RPMI7951 (cell line): ENCODE data around the gene UBE2D1. TPM values are rescaled to one million over a fixed set of nuclear protein-coding genes. Genes with fewer than 3 reads are reported as not detected.

Source experiments
- DNase-seq: peaks from one replicate; pipeline ENCODE4 v3.0.0-alpha.2; 2012; ENCODE audit warnings: low read depth
- total RNA-seq: library from RNA; depleted of rRNA; stranded (reverse); fragments of >200 nt; shearing (Covaris generic); gene quantifications from 2 replicates; pipeline ENCODE4 v1.2.3, GENCODE V29; 2014

Gene UBE2D1
- total RNA-seq, 1 experiment from 2014 or later = 21.5 TPM

DNA sequence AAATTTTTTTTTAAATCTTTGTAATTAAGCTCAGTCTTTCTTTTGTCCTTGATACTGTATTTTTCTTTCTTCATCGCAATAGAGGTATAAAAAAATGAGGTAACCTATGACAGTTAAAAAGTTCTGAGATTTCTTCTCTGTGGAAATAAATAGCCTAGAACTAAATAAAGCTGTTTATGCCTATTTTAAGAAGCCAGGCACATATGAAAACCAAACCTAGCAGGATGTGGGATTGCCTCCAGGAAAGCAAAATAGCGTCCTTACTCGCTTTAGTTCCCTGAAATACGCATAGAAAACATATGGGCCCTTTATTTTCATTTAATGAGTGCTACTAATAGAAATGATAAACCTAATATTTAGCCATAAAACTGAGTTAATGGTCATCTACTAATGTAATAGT is 6.6 kb downstream of the UBE2D1 start:
- DNase-seq = no peak

DNA sequence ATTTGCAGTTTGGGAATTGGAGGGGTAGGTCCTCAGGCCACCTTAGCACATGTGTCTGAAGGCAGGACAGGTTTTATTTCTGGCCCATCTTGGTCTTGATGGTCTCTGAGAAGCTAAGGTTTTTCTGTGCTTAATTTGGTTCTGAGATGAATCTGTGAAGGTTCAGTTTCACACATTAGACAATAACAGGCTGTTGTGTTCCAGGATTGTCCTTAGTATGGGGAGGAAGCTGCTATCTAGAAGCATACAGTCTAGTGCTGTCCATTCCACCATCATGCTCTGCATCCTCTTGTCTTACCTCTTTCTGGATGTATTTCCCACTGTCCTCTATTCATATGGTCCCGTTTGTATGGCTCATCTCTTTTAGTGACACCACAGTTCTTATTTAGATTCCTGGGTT is 7.1 kb downstream of the UBE2D1 start:
- no peak for DNase-seq

DNA sequence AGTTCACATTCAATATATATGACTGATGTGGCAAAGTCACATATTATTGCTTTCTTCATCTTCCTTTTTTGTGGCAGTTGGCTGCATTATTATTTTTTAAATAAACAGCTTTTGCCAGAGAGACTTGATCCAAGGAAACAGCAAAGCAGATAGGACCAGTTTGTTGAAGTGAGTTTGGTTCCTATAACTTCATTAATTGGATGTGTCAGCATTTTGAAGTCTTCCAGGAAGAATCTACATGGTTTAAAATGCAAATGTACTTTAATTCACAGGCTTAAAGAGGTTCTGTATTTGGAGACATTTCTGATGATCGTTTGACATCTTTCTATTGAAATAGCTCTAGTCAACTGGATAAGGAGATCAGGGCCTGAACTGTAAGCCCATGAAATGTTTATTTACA is 13.2 kb downstream of the UBE2D1 start:
- no peak for DNase-seq

DNA sequence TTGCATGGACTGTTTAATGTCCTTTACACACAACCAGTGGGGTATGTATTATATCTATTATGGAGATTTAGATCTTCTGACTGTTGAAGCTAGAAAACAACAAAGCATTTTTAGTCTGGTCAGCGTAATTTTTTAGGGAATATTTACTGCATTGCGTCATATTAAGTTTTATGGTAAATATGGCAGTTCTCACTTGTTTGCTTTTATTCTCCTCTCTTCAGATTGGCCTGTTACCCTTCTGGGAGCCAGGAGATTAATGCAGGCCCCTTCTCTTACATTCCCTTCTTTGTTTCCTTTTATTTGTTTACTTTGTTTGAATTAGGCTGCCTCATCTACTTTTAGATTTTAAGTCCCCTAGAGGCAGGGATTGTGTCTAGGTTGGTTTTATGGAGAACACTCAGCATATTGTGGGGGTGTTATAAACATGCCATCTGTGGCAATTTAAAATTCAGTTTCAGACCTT is 13.8 kb downstream of the UBE2D1 start:
- DNase-seq = peak; percentile 22

DNA sequence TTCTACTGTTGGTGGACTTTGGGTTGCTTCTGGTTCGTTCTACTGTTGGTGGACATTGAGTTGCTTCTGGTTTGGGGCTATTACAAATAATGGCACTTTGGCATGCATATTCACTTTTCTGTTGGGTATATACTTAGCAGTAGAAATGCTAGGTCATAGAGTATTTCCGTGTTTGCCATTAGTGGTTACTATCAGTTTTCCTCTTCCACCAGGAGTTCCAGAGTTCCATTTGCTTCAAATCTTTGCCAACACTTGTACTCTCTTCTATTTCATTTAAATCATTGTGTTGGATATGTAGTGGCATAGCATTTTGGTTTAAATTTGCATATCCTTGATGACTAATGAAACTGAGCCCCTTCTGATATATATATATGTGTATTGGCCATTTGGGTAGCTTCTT is 15.2 kb downstream of the UBE2D1 start:
- no peak for DNase-seq

DNA sequence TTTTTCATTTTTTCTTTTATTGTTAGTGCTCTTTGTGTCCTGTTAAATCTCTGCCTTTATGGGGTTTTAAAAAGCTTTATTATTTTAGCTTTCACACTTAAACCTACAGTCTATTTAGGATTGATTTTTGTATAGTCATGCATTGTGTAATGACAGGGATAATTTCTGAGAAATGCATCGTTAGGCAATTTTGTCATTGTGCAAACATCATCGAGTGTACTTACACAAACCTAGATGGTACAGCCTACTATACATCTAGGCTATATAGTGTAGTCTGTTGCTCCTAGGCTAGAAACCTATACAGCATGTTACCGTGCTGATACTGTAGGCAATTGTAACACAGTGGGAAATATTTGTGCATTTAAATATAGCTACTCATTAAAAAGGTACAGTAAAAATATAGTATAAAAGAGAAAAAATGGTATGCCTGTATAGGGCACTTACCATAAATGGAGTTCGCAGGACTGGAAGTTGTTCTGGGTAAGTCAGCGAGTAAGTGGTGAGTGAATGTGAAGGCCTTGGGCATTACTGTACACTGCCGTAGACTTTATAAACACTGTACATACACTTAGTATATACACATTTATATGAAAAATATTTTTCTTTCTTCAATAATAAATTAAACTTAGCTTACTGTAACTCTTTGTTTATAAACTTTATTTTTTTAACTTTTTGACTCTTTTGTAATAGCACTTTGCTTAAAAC is 16.0 kb downstream of the UBE2D1 start:
- no peak for DNase-seq

DNA sequence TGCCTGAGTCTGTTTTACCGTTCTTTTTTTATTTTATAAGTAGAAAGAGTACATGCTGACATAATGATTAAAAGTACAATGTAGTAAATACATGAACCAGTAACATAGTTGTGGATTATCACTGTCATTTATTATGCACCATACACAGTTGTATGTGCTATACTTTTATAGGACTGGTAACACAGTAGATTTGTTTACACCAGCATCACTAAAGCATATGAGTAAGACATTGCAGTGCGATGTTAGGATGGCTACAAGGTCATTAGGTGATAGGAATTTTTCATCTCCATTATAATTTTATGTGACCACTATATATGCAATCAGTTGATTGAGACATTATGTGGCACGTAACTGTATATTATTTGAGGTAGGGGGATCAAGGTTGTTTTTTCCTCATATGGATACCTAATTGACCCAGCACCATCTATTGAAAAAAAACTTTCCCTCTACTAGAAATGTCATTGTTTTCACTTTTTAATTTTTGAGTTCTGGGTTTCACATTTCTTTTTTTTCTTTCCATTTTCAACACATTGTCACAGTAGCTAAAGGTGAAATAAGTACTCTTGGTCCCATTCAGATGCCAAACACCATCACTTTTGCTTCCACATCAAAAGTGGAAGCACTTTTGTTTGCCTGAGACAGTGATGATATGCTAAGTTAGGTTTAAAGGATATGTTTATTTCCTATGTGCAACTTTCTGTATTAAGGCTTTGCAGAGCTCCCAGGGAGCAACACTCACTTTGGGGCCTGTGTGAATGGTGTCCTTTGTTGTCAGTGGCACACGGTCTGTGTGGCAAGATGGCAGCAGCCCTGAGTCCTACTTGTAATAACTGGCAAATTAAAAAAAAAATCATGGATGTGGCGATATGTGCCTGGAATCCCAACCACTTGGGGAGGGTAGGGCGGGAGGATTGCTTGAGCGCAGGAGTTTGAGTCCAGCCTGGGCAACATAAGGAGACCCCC is 17.1 kb downstream of the UBE2D1 start:
- DNase-seq = no peak

DNA sequence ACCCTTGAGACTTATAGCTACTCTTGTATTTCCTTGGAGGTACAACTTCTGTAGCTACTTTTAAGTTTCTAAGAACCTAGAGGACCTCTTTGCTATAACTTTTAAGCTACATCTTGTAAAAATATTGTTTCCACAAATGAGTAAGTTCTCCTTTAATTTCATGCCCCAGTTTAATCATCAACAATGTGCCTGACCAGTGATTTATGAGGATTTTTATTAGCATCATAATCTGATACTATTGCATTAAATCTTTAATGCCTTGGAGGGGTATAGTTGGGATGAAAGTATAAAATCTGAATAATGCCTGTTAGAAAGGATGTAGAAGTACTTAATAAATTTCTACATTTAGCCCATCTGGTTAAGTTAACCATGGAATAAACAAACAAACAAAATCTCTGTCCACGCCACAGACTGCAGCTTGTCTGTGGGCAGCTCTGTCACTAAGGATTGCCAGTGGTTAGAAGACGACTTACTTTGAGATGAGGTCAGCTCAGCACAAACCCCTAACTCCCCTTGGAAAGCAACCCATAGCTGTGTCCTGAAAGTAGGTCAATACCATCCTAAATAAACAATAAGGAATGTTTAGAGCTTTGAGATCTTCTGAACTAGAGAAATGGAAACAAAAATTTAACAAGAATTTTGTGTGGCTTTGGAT is 18.3 kb downstream of the UBE2D1 start:
- DNase-seq = no peak

DNA sequence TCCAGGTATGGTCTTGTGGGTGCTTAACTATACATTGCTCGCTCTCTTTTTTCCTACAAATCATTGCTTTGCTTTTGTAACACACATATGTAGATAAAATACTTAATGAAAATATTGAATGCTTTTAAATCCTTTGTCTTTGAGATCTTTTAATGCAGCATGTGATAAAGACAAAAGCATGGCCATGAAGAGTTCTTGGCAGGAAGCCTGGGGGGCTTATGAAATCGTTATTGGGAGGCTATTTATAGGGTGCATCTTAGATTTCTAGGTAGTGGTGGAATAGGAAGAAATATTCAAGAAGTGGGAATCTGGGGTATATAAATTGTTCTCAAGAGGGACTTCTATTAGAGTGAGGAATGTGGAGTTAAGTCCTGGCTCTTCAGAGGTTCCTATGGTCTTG is 21.9 kb downstream of the UBE2D1 start:
- DNase-seq = no peak

DNA sequence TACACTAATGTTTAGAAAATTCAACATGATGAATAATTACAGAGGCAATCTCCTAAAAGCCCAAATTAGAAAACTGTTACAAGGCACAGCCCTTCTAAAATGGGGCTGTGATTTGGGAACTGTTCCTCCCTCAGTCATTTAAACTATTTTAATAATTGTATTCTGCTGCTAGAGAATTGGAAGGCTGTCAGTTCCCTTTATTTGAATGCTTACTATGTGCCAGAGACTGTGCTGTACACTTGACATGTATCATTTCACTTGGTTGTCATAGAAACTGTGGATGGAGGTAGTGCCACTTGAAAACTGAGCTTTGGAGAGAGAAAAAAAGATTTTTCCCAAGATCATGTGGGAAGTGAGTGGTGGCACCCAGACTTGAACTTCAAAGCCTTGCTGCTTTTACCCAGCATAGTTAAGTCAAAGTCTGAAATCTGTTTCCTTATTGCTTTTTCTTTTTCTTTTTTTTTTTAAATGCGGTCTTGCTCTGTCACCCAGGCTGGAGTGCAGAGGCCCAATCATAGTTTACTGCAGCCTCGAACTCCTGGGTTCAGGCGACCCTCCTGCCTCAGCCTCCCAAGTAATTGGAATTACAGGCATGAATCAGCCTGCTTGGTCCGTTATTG is 23.6 kb downstream of the UBE2D1 start:
- DNase-seq = no peak

DNA sequence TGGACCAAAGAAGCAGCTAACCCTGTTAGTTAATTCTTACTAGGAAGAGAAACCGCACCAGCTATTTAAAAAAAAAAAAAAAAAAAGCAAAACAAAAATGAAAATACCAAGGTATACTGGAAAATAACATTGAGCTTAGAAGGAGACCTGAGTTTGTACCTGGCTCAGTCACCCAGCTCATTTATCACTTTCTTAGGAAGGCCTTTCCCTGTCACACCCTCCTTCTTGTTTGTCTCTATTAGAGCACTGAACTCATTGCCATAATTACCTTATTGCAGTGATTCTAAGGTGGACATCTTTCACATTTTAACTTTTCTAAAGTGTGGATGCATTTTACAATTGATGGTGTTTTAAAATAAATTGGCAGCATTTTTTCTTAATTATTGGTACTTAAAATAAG is 24.1 kb downstream of the UBE2D1 start:
- no peak for DNase-seq

DNA sequence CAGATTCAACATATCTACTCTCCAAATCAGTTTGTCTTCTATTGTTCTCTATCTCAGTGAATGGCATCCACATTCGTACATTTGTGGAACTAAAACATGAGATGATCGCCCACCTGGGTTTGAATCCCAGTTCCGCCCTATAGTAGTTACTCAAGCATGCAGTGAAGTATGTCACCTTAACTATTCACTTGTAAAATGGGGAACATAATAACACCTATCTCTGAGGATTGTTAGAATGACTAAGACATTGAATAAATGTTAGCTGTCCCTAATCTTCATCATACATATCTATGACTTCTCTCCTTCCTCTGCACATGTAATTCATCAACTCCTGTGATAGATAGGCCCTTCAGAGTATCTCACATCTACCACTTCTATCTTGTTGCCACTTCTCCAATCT is 24.7 kb downstream of the UBE2D1 start:
- DNase-seq = no peak

DNA sequence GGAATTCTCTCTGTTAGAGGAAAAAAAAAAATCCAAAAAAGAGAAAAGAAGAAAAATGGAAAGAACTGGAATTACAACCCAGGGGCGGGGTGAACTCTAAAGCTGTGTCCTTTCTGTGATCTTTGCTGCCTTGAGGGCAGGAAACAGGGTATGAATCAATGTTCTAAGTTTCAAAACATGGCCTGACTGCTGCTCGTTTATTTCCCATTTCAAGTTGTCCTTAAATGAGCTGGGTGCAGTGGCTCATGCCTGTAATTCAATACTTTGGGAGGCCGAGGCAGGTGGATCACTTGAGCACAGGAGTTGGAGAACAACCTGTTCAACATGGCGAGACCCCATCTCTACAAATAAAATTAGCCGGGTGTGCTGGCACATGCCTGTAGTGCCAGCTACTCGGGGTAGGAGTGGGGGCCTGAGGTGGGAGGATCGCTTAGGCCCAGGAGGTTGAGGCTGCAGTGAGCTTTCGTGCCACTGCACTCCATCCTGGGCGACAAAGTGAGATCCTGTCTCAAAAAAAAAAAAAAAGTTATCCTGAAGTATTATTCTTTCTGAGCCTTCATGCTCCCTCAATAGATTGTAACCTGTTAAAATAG is 25.7 kb downstream of the UBE2D1 start:
- DNase-seq = peak; percentile 57

DNA sequence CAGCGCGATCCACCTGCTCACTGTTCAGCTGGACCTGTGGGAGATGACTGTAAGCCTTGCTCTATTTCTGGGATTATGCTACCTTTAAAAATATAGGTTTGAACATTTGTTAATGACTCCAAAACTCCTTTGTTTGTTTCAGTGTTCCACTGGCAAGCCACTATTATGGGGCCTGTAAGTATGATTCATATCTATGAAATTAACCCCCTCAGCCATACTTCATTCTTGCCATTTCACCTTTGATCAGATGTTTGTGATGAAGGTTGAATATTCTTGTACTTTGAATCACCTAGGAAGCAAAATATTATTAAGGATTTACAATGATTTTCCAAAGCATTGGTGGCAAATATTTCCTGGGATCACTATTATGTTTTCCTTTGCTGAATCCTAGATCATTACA is 26.5 kb downstream of the UBE2D1 start:
- DNase-seq = no peak

DNA sequence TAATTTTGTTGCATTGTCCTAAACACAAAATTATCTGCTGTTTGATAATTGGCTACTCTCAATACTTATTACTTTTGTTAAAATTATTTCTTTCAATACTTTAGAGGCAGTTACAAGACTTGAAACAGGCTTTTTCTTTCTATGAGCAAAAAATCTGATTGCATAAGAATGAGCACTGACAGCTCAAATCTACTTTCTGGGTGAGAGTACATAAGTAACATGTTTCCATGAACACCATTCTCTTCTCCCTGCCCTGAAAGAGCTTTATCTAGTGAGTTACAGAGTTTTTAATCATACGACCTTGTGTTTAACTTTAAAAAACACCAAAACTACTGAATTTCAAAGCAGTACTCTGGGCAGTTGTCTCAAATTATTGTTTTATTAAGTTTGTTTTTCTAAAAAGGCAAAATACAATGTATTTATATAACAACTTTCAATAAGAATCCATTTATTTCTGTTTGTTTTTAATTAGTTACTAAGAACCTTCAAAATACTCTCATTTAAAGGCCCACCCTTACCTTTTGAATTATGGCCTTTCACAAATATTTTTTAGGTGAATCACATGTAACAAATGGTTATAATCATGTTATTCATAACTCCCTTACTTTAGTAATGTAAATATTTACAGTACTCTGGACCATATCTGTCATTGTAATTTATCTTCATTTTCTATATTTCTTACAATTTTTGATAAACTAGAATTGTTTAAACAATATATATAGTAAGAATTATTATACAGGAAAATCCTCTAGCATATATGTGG is 27.4 kb downstream of the UBE2D1 start:
- DNase-seq = no peak

DNA sequence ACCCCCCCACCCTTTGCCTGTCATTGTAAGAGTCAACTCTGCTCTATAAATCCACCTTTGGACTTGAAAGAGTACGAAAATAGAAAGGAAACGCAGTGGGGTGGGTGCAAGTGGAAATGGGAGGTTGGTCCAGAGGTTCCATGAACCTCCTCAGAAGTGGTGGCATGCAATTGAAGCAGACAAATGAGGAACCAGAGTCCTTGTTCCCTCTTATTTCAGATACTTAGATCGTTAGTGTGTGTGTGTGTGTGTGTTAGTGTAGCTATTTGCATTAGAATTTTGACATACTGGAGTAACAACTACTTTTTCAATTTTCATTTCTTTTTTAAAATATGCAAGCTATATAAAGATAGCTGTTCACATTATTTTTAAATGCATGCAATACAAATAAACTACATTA is 32.3 kb downstream of the UBE2D1 start:
- no peak for DNase-seq

DNA sequence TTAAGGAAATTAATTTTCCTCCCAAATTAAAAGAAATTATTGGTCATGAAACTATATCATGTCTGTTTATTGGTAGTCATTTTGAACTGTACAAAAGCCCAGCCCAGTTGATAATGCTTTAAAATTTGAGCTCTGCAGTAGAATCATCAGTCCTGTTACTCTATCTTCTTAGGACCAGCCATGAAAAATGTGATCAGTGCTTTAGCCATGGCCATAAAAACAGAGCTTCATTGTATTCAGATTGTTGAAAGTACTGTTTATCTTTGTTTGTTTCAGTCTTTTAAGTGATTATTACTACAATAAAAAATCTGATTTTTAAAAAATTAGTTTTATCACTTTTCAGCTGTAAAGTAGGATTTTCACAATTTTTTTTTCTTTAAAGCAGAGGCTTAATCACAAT is 36.7 kb downstream of the UBE2D1 start:
- DNase-seq = no peak

DNA sequence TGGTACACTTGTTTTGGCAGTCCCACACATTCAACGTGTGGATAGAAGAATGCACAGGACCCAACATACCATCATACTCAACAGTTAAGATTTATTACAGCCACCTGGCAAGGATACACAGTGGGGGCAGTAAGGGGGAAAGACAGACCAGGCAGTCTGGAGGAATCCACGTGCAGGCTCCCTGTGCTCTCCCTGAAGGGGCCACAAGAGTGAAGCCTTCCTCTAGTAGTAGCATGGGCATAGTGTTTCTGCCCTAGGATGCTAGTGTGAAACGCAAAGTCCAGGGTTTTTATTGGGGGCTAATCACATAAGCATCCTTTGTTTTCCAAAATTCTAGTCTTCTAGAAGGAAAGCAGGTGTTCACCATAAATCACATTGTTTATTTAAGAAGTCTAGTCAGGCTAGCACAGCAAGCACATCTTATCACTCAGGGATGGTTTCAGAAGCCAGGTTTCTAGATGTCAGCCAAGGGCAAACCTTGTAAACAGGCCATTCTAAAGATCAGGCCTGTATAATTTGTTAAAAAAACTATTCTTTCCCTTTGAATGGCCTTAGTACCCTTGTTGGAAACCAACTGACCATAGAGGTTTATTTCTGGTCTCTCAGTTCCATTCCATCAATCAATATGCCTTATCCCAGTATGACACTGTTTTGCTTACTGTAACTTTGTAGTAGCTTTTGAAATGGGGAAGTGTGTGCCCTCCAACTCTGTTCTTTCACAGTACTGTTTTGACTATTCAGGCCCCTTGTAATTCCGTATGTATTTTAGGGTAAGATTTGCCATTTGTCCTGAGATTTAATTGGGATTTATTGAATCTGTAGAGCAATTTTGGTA is 38.0 kb downstream of the UBE2D1 start:
- no peak for DNase-seq

DNA sequence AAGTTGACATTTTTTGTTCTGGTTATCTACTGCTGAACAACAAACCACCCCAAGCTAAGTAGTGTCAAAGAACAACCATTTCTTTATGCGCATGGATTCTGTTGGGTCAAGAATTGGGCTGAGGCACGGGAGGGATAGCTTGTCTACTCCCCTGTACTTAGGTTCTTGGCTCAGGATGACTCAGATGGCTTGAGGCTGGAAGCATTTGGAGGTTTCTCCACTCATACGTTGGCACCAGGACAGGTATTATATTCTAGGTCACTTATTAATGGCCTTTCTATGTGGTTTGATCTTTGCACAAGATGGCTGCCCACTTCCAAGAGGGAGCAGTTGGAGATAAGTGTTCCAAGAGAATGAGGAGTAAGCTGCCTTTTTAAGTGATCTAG is 38.6 kb downstream of the UBE2D1 start:
- DNase-seq = peak; percentile 66

DNA sequence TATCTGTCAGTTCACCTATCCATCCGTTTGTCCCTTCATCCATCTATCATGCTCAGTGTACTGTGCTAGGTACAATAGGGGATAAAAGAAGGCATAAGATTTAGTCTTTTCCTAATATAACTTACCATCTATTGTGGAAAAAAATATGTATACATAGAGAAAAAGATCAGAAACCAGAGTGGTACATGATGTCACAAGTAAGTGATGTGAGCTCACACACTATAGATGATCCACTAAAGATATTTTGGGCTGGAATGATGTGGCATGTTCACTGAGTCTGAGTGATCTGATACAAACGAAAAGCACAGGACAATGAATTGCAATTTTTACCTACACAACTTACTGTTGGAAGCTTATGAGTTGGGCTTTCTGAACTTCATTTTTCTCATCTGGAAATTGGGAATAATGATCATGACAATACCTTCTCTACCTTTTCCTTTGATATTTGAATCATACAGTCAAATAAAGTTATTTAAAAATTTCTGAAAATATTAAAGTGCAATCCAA is 47.7 kb downstream of the UBE2D1 start:
- DNase-seq = no peak
